Measurements from ENCODE around the gene NCS1.
"Not testable (repeated sequence)": the region's sequence is repeated elsewhere in the genome, so short reads cannot be mapped to it uniquely, and the experiment has no call there.

The NCS1 gene

GRCh38 chr9:130259044-130259443 is 86.8 kb downstream of the NCS1 start:
- no peak for DNase-seq (ENCODE audit: extremely low read depth in 1 of 2, low read depth in 1 of 2)

GRCh38 chr9:130260816-130261765 is 88.9 kb downstream of the NCS1 start:
- no peak for DNase-seq (ENCODE audit: extremely low read depth in 1 of 2, low read depth in 1 of 2)

GRCh38 chr9:130262061-130262745 is 90.0 kb downstream of the NCS1 start:
- DNase-seq (ENCODE audit: extremely low read depth in 1 of 2, low read depth in 1 of 2), result no peak

GRCh38 chr9:130262771-130263170 is 90.6 kb downstream of the NCS1 start:
- DNase-seq (ENCODE audit: extremely low read depth in 1 of 2, low read depth in 1 of 2), result no peak

GRCh38 chr9:130263601-130264413 is 91.6 kb downstream of the NCS1 start:
- no peak for DNase-seq (ENCODE audit: extremely low read depth in 1 of 2, low read depth in 1 of 2)

- no peak for DNase-seq (ENCODE audit: extremely low read depth in 1 of 2, low read depth in 1 of 2)
Observed at GRCh38 chr9:130264414-130265350, 92.5 kb downstream of the NCS1 start.

GRCh38 chr9:130265431-130266235 is 93.4 kb downstream of the NCS1 start, which contains the start of gene HMCN2:
HMCN2 (plus strand) TSS chr9:130265760; CDS start chr9:130265879, 119 bp downstream.
- no peak for DNase-seq (ENCODE audit: extremely low read depth in 1 of 2, low read depth in 1 of 2)

- no peak for DNase-seq (ENCODE audit: extremely low read depth in 1 of 2, low read depth in 1 of 2)
Observed at GRCh38 chr9:130266236-130267098, 94.3 kb downstream of the NCS1 start.

- no peak for DNase-seq (ENCODE audit: extremely low read depth in 1 of 2, low read depth in 1 of 2)
Observed at GRCh38 chr9:130267930-130268329, 95.7 kb downstream of the NCS1 start.

- no peak for DNase-seq (ENCODE audit: extremely low read depth in 1 of 2, low read depth in 1 of 2)
Observed at GRCh38 chr9:130268521-130269211, 96.5 kb downstream of the NCS1 start.

- DNase-seq (ENCODE audit: extremely low read depth in 1 of 2, low read depth in 1 of 2), result no peak
Observed at GRCh38 chr9:130271473-130271872, 99.3 kb downstream of the NCS1 start.

- DNase-seq (ENCODE audit: extremely low read depth in 1 of 2, low read depth in 1 of 2), result no peak
Observed at GRCh38 chr9:130275156-130275555, 103.0 kb downstream of the NCS1 start.

GRCh38 chr9:130276121-130276520 is 103.9 kb downstream of the NCS1 start:
- DNase-seq (ENCODE audit: extremely low read depth in 1 of 2, low read depth in 1 of 2), result no peak

- no peak for DNase-seq (ENCODE audit: extremely low read depth in 1 of 2, low read depth in 1 of 2)
Observed at GRCh38 chr9:130276955-130277354, 104.8 kb downstream of the NCS1 start.

GRCh38 chr9:130277525-130277924 is 105.3 kb downstream of the NCS1 start:
- not testable (repeated sequence) for DNase-seq (ENCODE audit: extremely low read depth in 1 of 2, low read depth in 1 of 2)

GRCh38 chr9:130283539-130284248 is 111.5 kb downstream of the NCS1 start:
- DNase-seq (ENCODE audit: extremely low read depth in 1 of 2, low read depth in 1 of 2), result no peak

- no peak for DNase-seq (ENCODE audit: extremely low read depth in 1 of 2, low read depth in 1 of 2)
Observed at GRCh38 chr9:130284249-130284625, 112.0 kb downstream of the NCS1 start.

Data from stimulated activated CD8-positive, alpha-beta memory T cell treated with anti-CD3 and anti-CD28 coated beads, Interleukin-7, amount 100 ng/mL, for 48 hours (primary cell).